GOT3 (cell line): ENCODE measurements around the gene CASTOR1.

ENCODE experiments used
- DNase-seq: peaks from one replicate; lab custom pipeline; 2025; ENCODE audit warnings: mixed read lengths; lab: John Stamatoyannopoulos, UW

The CASTOR1 gene

DNA sequence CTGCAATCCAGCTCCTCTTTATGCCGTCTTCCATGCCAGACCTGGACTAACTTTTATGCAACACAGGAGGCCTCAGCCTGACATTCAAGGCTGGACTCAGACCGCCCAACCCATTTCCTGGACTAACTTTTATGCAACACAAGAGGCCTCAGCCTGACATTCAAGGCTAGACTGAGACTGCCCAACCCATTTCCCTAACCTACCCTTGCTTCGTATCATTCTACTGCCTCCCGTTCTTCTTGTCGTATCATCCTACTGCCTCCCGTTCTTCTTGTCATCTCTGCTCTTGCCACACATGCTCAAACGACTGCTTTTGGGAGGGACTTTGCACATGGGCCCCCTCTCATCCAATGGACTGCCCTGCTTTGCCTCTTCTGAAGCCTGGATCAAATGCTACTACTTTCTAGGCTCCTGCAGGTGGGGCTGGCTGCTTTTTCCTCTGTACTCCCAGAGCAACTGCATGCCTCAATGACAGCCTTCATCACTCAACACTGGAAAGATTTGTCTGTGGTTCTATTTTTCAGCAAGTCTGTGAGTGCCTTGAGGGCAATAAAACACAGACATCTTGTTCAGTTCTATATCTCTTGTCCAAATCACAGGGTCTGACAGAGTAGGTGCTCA is 29.6 kb upstream of the CASTOR1 start:
- DNase-seq: no peak

- no peak for DNase-seq
Measured at GRCh38 chr22:30317778-30318177, 28.5 kb upstream of the CASTOR1 start.

- DNase-seq: no peak
Measured at GRCh38 chr22:30315962-30316576, 26.8 kb upstream of the CASTOR1 start.

GRCh38 chr22:30314915-30315314 is 25.6 kb upstream of the CASTOR1 start:
- no peak for DNase-seq

DNA sequence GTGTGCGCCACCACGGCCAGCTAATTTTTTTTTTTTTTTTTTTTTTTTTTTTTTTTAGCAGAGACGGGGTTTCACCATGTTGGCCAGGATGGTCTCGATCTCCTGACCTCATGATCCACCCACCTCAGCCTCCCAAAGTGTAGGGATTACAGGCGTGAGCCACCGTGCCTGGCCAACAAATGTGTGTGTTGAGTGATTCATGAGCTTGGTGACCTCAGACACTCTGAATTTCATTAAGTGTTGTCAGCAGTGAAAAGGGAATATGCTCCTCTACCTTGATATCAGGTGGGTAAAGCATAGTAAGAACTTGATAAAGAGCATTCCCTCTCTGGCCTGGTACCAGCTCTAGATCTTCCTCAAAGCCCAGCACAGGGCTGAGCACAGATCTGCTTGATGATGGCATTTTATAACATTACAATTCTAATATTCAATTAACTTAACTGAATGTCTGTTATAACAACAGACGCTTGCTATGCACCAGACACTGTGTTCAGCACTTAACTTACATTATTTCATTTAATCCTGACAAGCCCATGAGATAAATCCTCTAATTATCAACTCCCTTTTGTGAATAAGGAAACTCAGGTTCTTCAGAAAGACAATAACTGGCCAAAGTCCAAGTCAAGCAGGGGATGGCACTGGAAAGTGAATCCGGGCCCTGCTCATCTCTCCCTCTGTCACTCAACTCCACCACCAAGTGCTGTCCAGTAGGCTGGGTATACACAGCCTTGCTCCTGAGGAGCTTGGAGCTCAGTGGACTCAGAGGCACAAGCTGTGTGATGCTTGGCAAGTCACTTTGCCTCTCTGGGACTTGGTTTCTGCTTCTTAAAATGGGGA is 24.4 kb upstream of the CASTOR1 start:
- DNase-seq: no peak

GRCh38 chr22:30312053-30312452 is 22.7 kb upstream of the CASTOR1 start:
- no peak for DNase-seq

DNA sequence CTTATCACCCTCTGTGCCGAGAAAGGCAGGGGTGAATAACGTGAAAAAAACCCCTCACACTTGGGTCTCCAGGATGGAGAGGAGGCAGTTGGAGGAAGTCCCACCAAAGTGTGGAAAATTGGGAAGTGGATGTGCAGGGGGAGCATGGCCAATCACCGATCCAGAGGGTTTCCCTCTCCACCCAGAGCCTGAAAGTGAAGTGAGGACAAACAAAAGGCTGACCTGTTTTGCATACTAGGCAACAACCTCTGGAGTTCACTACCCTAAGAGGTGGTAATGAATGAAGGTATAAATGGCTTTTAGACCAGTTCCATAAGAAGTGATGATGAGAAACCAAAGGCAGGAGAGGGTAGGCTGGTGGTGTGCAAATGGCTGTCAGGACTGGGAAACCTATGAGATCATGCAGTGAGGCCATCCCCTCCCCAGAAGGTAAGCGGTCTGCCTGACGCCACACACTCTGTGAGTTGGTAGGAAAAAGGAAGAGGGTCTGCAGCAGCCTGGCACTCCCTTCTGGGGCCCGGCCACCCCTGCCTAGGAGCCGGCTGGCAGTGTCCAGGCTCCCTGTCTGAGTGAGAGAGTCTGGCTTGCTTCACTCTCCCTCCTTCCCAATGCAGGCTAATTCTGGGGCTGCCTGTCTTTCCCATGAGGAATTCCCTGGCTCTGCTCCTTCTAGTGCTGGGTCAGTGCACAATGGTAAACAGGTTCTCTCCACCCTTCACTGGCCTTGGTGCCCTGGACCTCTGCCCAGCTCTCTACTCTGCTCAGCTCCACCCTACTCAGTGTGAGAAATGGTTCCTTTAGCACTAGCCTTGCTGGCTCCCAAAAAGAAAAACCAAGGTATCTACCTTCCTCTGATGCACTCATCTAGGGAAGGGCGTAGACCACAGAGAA is 21.8 kb upstream of the CASTOR1 start:
- DNase-seq: no peak

DNA sequence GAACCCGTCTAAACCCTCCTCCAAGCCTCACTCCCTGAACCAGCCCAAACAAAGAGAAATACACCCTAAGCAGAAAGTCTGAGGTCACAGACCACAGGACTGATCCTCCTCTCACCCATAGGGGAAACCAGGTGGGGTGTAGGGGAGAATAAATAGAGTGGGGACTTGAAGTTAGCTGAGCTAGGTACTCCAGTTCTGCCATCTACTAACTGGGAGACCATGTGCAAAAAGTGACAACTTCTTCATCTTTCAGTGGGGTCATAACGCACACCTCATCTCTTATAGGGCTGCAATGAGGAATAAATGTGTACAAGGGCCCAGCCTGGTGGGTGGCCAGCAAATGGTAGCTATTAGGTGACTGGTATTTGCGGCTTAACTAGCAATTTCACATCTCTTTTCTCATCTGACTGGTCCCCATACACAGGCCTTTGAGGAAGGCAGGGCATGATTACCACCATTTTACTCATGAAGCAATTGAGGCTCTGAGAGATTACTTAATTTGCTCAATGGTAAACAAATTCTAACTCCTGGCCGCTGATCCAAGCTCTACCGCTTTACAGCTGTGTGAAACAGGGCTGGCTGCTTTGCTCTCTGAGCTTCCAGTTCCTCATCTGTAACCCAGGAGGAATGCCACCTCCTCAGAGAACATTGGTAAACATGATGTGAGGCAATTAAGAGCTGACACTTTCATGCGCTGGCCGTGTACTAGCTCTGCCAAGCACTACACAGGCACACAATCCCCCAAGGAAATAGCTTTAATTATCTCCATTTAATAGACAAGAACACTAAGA is 20.8 kb upstream of the CASTOR1 start:
- no peak for DNase-seq

GRCh38 chr22:30308518-30309230 is 19.4 kb upstream of the CASTOR1 start:
- no peak for DNase-seq

GRCh38 chr22:30308093-30308492 is 18.8 kb upstream of the CASTOR1 start:
- no peak for DNase-seq

DNA sequence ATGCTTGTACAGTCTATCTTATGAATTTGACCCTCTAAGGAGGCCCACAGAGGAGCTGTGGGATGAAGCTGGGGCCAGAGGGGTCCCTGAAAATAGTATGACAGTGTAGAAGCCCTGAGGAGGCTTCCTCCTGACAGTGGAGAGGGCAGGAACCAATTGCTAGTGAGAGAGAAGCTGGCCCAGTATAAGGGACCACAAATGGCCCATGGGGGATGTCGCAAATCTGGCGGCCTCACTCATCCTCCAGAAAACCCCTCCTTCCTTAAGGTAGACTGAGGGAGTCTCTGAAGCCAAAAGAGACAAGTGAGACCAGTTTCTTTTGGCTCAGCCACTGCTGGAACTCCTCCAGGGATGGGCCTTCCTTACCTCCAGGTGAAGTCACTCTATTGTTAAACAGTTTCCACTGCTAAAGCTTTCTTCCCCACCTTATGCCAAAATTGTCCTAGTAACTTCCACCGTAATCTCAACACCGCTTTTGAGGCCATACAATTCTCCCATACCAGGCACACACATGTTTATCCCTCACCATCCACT is 17.8 kb upstream of the CASTOR1 start:
- DNase-seq: no peak

- DNase-seq: no peak
Measured at GRCh38 chr22:30306627-30307011, 17.3 kb upstream of the CASTOR1 start.

GRCh38 chr22:30305906-30306626 is 16.8 kb upstream of the CASTOR1 start:
- no peak for DNase-seq

DNA sequence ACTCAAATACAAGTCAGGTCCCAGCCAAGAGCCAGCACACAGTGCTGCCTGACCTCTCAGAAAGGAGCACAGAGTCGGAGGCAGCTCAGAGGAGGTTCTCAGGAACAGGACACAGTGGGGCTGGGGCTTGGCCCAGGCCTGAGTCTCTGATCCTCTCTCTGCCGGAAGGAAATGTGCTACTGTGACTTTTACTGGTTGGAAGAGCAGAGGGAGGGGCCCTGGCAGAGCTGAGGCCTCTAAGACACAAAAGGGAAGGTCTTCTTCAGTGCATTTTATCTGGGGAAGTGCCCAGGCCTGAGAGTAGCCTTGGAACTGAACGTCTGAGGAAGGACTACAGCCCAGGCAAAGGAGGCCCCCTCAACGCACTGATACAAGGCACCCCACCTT is 16.2 kb upstream of the CASTOR1 start:
- no peak for DNase-seq

- DNase-seq: no peak
Measured at GRCh38 chr22:30304495-30305244, 15.4 kb upstream of the CASTOR1 start.

DNA sequence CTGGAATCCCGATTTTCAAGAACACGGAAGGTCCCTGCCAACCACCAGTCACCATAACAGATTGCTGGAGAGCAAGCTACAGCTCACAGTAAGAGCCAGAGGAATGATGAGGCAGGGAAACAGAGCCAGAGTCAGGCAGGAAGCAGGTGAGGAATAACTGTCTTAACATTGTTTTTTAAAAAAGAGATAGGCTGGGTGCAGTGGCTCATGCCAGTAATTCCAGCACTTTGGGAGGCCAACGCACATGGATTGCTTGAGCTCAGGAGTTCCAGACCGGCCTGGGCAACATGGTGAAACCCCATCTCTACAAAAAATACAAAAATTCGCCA is 13.5 kb upstream of the CASTOR1 start:
- no peak for DNase-seq

- no peak for DNase-seq
Measured at GRCh38 chr22:30301995-30302809, 12.9 kb upstream of the CASTOR1 start.

DNA sequence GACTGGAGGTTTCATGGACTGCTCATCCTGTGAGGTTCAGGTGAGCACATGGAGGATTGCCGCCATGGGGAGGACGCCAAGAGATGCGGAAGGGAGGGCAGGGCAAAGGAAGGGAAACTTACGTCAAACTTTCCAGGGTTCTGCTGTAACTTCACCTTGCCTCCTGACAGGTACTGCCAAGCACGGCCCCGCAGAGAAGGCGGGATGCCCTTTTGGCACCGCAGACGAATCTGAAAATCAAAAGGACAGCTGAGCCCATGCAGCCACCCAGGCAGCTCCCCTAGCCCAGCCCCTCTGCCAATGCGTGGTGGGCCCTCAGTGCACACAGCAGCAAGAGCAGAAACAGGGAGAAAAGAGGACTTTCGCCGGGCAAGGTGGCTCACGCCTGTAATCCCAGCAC is 10.0 kb upstream of the CASTOR1 start:
- DNase-seq: no peak
